PC-9 (cell line): Measurements from ENCODE around the gene HNRNPUL2.

Experiments
- EZH2 ChIP-seq: fragments of 200-600 bp; sonication (generic); IDR thresholded peaks from 2 replicates; pipeline ENCODE4 v1.8.0; 2017; ENCODE audit warnings: antibody characterized with exemption, low read depth
- TF ChIP-seq, protein P1 (sequence below): fragments of 200-600 bp; sonication (generic); conservative IDR thresholded peaks from 2 replicates; pipeline ENCODE4 v1.6.1; 2017; ENCODE audit warnings: mixed run types, antibody characterized with exemption, mild to moderate bottlenecking, moderate library complexity

DNA sequence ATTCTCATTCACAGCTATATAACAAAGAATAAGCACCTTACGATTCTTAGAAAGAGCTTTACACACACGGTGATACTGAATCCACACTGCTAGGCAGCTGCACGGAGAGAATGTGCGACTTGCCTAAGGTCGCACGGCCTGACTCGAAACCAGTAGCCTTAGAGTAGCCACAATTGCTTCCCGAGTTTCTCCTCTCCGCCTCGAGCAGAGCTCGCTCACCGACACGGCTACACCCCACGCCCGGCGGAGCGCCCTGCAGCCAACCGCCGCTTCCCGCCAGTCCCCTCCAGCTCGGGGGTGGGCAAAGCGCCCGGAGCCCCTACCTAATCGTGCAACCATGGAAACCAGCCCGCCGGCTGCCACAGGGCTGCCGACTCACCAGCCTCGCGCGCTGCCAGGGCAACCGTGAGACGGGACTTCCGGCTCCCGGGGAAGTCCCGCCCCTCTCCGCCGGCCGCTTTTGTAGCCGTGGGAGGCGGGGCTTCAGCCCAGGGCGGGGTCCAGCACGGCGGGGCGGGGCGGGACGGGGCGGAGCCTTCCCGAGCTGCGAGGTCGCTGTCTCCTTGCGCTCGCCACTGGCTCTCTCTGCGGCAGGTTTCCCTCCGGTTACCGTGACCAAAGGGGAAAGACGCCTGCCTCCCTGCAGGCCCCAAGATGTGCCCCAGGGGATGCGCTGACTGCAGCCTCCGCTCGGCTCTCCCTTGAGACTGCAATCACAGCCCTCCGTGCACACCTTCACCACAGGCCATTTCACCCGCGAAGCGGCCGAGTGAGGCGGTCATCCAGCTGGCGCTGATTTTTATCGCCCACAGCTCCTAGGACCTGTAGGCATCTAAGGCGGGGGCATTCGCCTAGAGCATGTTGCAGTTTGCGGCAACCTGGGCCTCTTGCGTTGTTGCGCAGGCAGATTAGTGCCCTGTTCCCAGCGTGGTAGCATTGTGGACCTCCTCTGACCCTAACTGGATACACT, 21.1 kb downstream of the HNRNPUL2 start:
- TF ChIP-seq, protein P1, sequence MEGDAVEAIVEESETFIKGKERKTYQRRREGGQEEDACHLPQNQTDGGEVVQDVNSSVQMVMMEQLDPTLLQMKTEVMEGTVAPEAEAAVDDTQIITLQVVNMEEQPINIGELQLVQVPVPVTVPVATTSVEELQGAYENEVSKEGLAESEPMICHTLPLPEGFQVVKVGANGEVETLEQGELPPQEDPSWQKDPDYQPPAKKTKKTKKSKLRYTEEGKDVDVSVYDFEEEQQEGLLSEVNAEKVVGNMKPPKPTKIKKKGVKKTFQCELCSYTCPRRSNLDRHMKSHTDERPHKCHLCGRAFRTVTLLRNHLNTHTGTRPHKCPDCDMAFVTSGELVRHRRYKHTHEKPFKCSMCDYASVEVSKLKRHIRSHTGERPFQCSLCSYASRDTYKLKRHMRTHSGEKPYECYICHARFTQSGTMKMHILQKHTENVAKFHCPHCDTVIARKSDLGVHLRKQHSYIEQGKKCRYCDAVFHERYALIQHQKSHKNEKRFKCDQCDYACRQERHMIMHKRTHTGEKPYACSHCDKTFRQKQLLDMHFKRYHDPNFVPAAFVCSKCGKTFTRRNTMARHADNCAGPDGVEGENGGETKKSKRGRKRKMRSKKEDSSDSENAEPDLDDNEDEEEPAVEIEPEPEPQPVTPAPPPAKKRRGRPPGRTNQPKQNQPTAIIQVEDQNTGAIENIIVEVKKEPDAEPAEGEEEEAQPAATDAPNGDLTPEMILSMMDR: no peak
- no peak for TF ChIP-seq EZH2
